ENCODE results near the gene GNL1. TPM values are rescaled to one million over a fixed set of nuclear protein-coding genes. Genes with fewer than 3 reads are reported as not detected.

GNL1 gene
- total and polyA plus RNA-seq, 2 experiments from 2014 or later, result 31.4 to 42.5 TPM

- DNase-seq (ENCODE audit: low spot score) (peak; percentile 83), ATAC-seq (peak; percentile 49)
- Mint-ChIP-seq H3K4me3 (no peak overlapping the region; the same call in 2 of the 3 replicates), H3K27me3 (ENCODE audit: insufficient read depth, low read depth, poor library complexity) (peaks cover 11% of the 10 kb centered on the region), H3K9me3 (peaks cover 4% of the 10 kb centered on the region; the same call in 2 of the 3 replicates), H3K27ac (no peak overlapping the region), H3K36me3 (ENCODE audit: low read depth) (peaks cover 26% of the 10 kb centered on the region), H3K4me1 (peaks cover 17% of the 10 kb centered on the region)
- H3K27ac ChIP-seq (ENCODE audit: low read depth), result no peak overlapping the region
- peaks cover 6% of the 10 kb centered on the region; the same call in 1 of the 2 replicates for H3K4me1 ChIP-seq (ENCODE audit: insufficient read depth)
- H3K27me3 ChIP-seq (ENCODE audit: insufficient read depth), result no peaks in the 10 kb centered on the region; the same call in 1 of the 2 replicates
- H3K4me2 ChIP-seq, result no peak overlapping the region
- no peak overlapping the region for H2AFZ ChIP-seq
- no peaks in the 10 kb centered on the region for H3K9me2 ChIP-seq (ENCODE audit: insufficient read depth)
- H4K20me1 ChIP-seq (replicated peaks; ENCODE audit: insufficient read depth), result peaks cover 8% of the 10 kb centered on the region
- no peaks in the 10 kb centered on the region for H3K36me3 ChIP-seq (ENCODE audit: insufficient read depth)
- TF ChIP-seq ETS1 (IDR thresholded peaks at IDR 0.05) (no peak), STAT1 (IDR thresholded peaks at IDR 0.05; ENCODE audit: unreplicated experiment) (no peak), ZNF331 (CRISPR knock-in tag; IDR thresholded peaks at IDR 0.05; ENCODE audit: low read depth) (no peak), CTCF (conservative IDR thresholded peaks at IDR 0.05; ENCODE audit: low read depth in 2 of 2) (peak; percentile 64 to 80), JUNB (IDR thresholded peaks at IDR 0.05; ENCODE audit: unreplicated experiment) (no peak)
- no peaks in the 10 kb centered on the region for H3K79me2 ChIP-seq (replicated peaks; ENCODE audit: insufficient read depth)
- no peak overlapping the region for H3K4me3 ChIP-seq
- no peaks in the 10 kb centered on the region for H3F3A ChIP-seq (replicated peaks; ENCODE audit: low read depth)
Measured at GRCh38 chr6:30493643-30494250, 62.5 kb downstream of the GNL1 start.

- peaks cover 9% of the 10 kb centered on the region for H3K27me3 Mint-ChIP-seq (ENCODE audit: insufficient read depth, low read depth, poor library complexity)
- no peak for DNase-seq (ENCODE audit: low spot score)
- Histone ChIP-seq H3K79me2 (replicated peaks; ENCODE audit: insufficient read depth) (no peaks in the 10 kb centered on the region), H3K4me3 (no peak overlapping the region), H3F3A (replicated peaks; ENCODE audit: low read depth) (no peaks in the 10 kb centered on the region), H3K4me2 (no peak overlapping the region), H3K9me2 (ENCODE audit: insufficient read depth) (no peaks in the 10 kb centered on the region), H3K27ac (ENCODE audit: low read depth) (no peak overlapping the region), H3K27me3 (ENCODE audit: insufficient read depth) (no peaks in the 10 kb centered on the region; the same call in 1 of the 2 replicates), H2AFZ (no peak overlapping the region), H3K36me3 (ENCODE audit: insufficient read depth) (no peaks in the 10 kb centered on the region), H3K4me1 (ENCODE audit: insufficient read depth) (peaks cover 6% of the 10 kb centered on the region; the same call in 1 of the 2 replicates), H4K20me1 (replicated peaks; ENCODE audit: insufficient read depth) (peaks cover 8% of the 10 kb centered on the region)
- ATAC-seq, result no peak
- no peaks in the 10 kb centered on the region; the same call in 2 of the 3 replicates for H3K9me3 Mint-ChIP-seq
- H3K36me3 Mint-ChIP-seq (ENCODE audit: low read depth), result peaks cover 26% of the 10 kb centered on the region
- H3K27ac Mint-ChIP-seq, result no peak overlapping the region
- H3K4me1 Mint-ChIP-seq, result peaks cover 17% of the 10 kb centered on the region
- no peak overlapping the region for H3K4me3 Mint-ChIP-seq
- TF ChIP-seq REST (IDR thresholded peaks at IDR 0.05; ENCODE audit: unreplicated experiment), result no peak
- TF ChIP-seq CREB1 (CRISPR knock-in tag; IDR thresholded peaks at IDR 0.05; ENCODE audit: low read depth), result no peak
- no peak for TF ChIP-seq ETS1 (IDR thresholded peaks at IDR 0.05)
Measured at GRCh38 chr6:30491991-30492952, 64.0 kb downstream of the GNL1 start.
